Heart left ventricle (tissue), 13 donors: ENCODE results near the gene MSI1.

Experiments
- CTCF ChIP-seq, 12 donors: fragments of 200-600 bp; sonication (generic) in 4 of 12; IDR thresholded peaks; one replicate each; pipeline versions ENCODE4 v1.5.0 to v1.8.0; 2018 to 2022; ENCODE audit warnings: antibody characterized with exemption in 12 of 12, mild to moderate bottlenecking in 5 of 12
- POLR2A ChIP-seq, 2 donors: fragments of 450-650 bp; IDR thresholded peaks; one replicate each; pipeline ENCODE4 v1.6.1; 2017; ENCODE audit warnings: antibody characterized with exemption in 2 of 2, mild to moderate bottlenecking in 2 of 2, moderate library complexity in 2 of 2
- donor health status: ischemic (EF 13 %, LVEDD 7.1; RV severe dilation, severe dysfunction).
- donor health status: DM: no; HTN: yes; CAD: no.
- donor health status: DM: no; HTN: no; CAD: no.
- donor health status: ischemic (EF 25% LVEDD 6.9; RV normal size, moderate dysfunction).
- donor health status: ischemic (EF 25% LVEDD 5.7; RV mildly dilated, moderate dysfunction).
- donor health status: ischemic (EF 35%, LVEDD 5.7; RV mildly dilated, moderate dysfunction).
- donor health status: nonischemic (EF 11% LVEDD 7.7; RV severe dilation, severe dysfunction).
- donor health status: DM: yes; HTN: yes; CAD: no.
- donor health status: PGD.
- donor health status: ischemic (EF 29% LVEDD 5.4; RV normal size, mild dysfunction).
- donor health status: nonischemic (EF 23%, LVEDD 6.1; RV moderate dilation, normal function).

GRCh38 chr12:120368789-120369602 is at the start of gene MSI1:
- TF ChIP-seq CTCF (IDR thresholded peaks at IDR 0.05) (no peak), POLR2A (IDR thresholded peaks at IDR 0.05) (no peak)
